SK-N-SH (cell line): ENCODE results near the gene IFI27L1. TPM values are rescaled to one million over a fixed set of nuclear protein-coding genes. Genes with fewer than 3 reads are reported as not detected.

Experiments
- CTCF ChIA-PET: fragments of 300-600, 350-600 bp; formaldehyde crosslinking; extraction: SDS; loops from one replicate; lab custom pipeline; 2021; lab: Yijun Ruan, JAX
- POLR2A ChIA-PET: fragments of 350-600 bp; sonication (Branson Sonifier 250); formaldehyde crosslinking; extraction: SDS; loops from one replicate; lab custom pipeline; 2020; ENCODE audit warnings: antibody characterized with exemption, inconsistent platforms; lab: Yijun Ruan, JAX
- DNase-seq: peaks from one replicate; pipeline ENCODE4 v3.0.0; 2012
- H2AFZ ChIP-seq: fragments of 200-600 bp; sonication (generic); 2 replicates; pipeline ENCODE4 v1.8.1; 2016; ENCODE audit warnings: antibody characterized with exemption, mild to moderate bottlenecking, low read depth
- H3F3A ChIP-seq: fragments of 200-600 bp; sonication (generic); replicated peaks from 2 replicates; pipeline ENCODE3; 2016; ENCODE audit warnings: antibody characterized with exemption, mild to moderate bottlenecking; ENCODE audit not compliant: insufficient read depth
- H3K27ac ChIP-seq, 2 experiments: fragments of 200-500 bp in 1 of 2; fragments of 200-600 bp in 1 of 2; sonication (Bioruptor generic) in 1 of 2; sonication (generic), shearing (Covaris generic) in 1 of 2; 2 replicates each; pipeline versions ENCODE4 v1.5.1 to v1.6.1; 2014 to 2016; ENCODE audit warnings: low read depth in 2 of 2, inconsistent platforms in 1 of 2, low read length in 1 of 2, mild to moderate bottlenecking in 1 of 2, mixed read lengths in 1 of 2
- H3K27me3 ChIP-seq: fragments of 200-600 bp; sonication (generic), shearing (Covaris generic); 2 replicates; pipeline ENCODE4 v1.6.1; 2016; ENCODE audit warnings: mixed run types; ENCODE audit not compliant: insufficient read depth
- H3K36me3 ChIP-seq, 2 experiments: fragments of 200-500 bp in 1 of 2; fragments of 200-600 bp in 1 of 2; sonication (Bioruptor generic) in 1 of 2; sonication (generic) in 1 of 2; replicated peaks in 1 of 2; 2 replicates each; pipeline versions ENCODE3 to v1.5.1; 2014 to 2016; ENCODE audit warnings: low read length in 1 of 2, mild to moderate bottlenecking in 1 of 2; ENCODE audit not compliant: insufficient read depth in 2 of 2, control insufficient read depth in 1 of 2
- H3K4me1 ChIP-seq, 2 experiments: fragments of 200-500 bp in 1 of 2; fragments of 200-600 bp in 1 of 2; sonication (Bioruptor generic) in 1 of 2; sonication (generic), shearing (Covaris generic) in 1 of 2; 2 replicates each; pipeline versions ENCODE4 v1.5.1 to v1.6.1; 2014 to 2016; ENCODE audit warnings: low read depth in 1 of 2, low read length in 1 of 2, mixed run types in 1 of 2; ENCODE audit not compliant: insufficient read depth in 2 of 2, control insufficient read depth in 1 of 2
- H3K4me2 ChIP-seq: fragments of 200-600 bp; sonication (generic), shearing (Covaris generic); 2 replicates; pipeline ENCODE4 v1.6.1; 2017; ENCODE audit warnings: mixed run types
- H3K4me3 ChIP-seq, 2 experiments: fragments of 200-500 bp in 1 of 2; fragments of 200-600 bp in 1 of 2; sonication (Bioruptor generic) in 1 of 2; sonication (generic), shearing (Covaris generic) in 1 of 2; 2 replicates each; pipeline versions ENCODE4 v1.5.1 to v1.8.1; 2014 to 2016; ENCODE audit warnings: low read depth in 2 of 2, inconsistent platforms in 1 of 2, low read length in 1 of 2, mild to moderate bottlenecking in 1 of 2, mixed read lengths in 1 of 2, moderate library complexity in 1 of 2
- H3K79me2 ChIP-seq: fragments of 200-600 bp; sonication (generic); 2 replicates; pipeline ENCODE4 v1.8.1; 2017; ENCODE audit warnings: mild to moderate bottlenecking; ENCODE audit not compliant: insufficient read depth
- H3K9ac ChIP-seq: fragments of 200-600 bp; sonication (generic); 2 replicates; pipeline ENCODE4 v1.6.1; 2017; ENCODE audit warnings: mixed run types
- H3K9me2 ChIP-seq: fragments of 200-600 bp; sonication (generic); 2 replicates; pipeline ENCODE4 v1.6.1; 2017; ENCODE audit warnings: mixed run types
- H3K9me3 ChIP-seq: fragments of 200-600 bp; sonication (generic); 2 replicates; pipeline ENCODE4 v1.6.1; 2017; ENCODE audit warnings: mixed run types, mild to moderate bottlenecking, moderate library complexity
- H4K20me1 ChIP-seq: fragments of 200-600 bp; sonication (generic); 2 replicates; pipeline ENCODE4 v1.6.1; 2017; ENCODE audit warnings: mild to moderate bottlenecking, mixed run types; ENCODE audit not compliant: insufficient read depth
- CHD2 ChIP-seq: fragments of 150-350 bp; IDR thresholded peaks from 2 replicates; pipeline ENCODE4 v1.6.1; 2018; ENCODE audit warnings: low read length; ENCODE audit not compliant: partially characterized antibody
- ELF1 ChIP-seq: IDR thresholded peaks from 2 replicates; pipeline ENCODE4 v1.4.0; 2012
- EP300 ChIP-seq, 2 experiments: IDR thresholded peaks; 2 replicates each; pipeline versions ENCODE4 v1.4.0 to v1.6.1; 2012; ENCODE audit warnings: borderline replicate concordance in 1 of 2, low read depth in 1 of 2, low read length in 1 of 2
- FOXJ3 ChIP-seq: sonication (generic); formaldehyde crosslinking; IDR thresholded peaks from 2 replicates; pipeline ENCODE4 v1.5.1; 2020; ENCODE audit warnings: mild to moderate bottlenecking, missing genetic modification reagents
- GABPA ChIP-seq: IDR thresholded peaks from 2 replicates; pipeline ENCODE4 v1.4.0; 2012; ENCODE audit warnings: low read depth, mild to moderate bottlenecking
- MXI1 ChIP-seq: IDR thresholded peaks from 2 replicates; pipeline ENCODE4 v1.6.1; 2012; ENCODE audit warnings: mild to moderate bottlenecking, low read depth, low read length, improper control_type of control experiment
- SMC3 ChIP-seq: IDR thresholded peaks from 2 replicates; pipeline ENCODE4 v1.6.1; 2012; ENCODE audit warnings: low read depth, low read length, improper control_type of control experiment
- TAF1 ChIP-seq: IDR thresholded peaks from 2 replicates; pipeline ENCODE4 v1.6.1; 2012; ENCODE audit warnings: low read depth, mild to moderate bottlenecking, low read length, moderate library complexity, borderline replicate concordance
- WGBS: methylation state at CpG from one replicate; pipeline ENCODE4 v1.1.6; 2017; ENCODE audit warnings: low lambda C conversion rate; 5-methylcytosine and 5-hydroxymethylcytosine counted together
- polyA plus RNA-seq, 3 experiments: library from polyadenylated mRNA; depleted of rRNA; stranded (reverse); fragments of >200 nt; gene quantifications; 2 replicates each; pipeline ENCODE4 v1.2.3, GENCODE V29; 2012
- TF ChIP-seq, protein P1 (sequence below): IDR thresholded peaks from 2 replicates; pipeline ENCODE4 v1.4.0; 2012; ENCODE audit warnings: low read depth, borderline replicate concordance
- TF ChIP-seq, protein P2 (sequence below): fragments of 150-350 bp; IDR thresholded peaks from 2 replicates; pipeline ENCODE4 v1.6.1; 2016; ENCODE audit warnings: mild to moderate bottlenecking, low read depth, low read length

The IFI27L1 gene
- polyA plus RNA-seq, 1 of the 3 experiments (the other 2 are of a cell fraction) = 35.3 TPM

DNA sequence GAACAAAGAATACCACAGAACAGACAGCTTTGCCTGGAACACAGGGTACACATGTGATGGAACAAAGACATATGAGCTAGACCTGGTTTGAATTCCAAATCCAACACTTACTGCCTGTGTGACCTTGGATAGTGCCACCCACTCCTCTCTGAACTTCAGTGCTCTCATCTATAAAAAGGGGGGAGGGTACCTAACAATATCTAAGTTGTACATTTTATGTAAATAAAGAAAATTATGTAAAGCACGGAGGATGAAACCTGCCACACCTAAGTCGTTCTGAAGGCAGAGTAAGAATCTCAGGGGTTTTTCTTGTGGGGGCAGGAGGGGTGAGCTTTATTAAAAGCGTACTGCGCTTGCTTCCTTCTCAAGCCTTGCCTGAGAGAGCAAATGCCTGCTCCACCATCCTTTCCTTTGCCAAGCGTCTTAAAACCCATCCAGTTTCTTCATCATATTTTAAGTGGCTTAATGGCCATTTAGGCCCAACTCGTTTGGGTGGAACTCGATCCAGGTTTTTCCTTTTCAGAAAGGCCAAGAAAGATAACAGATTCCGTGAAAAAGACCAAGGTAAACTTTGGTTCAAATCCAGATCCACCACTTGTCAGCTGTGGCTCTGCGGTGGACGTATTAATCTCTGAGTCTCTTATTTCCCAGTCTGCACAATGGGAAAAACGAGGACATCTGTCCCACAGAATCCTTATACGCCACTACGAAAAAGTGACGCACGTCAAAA lies 1.1 kb upstream of the IFI27L1 start:
- Histone ChIP-seq H3K4me2 (peak overlapping the region; percentile 94), H3K27ac (peak overlapping the region in 1 of 2 experiments; percentile 85), H3K79me2 (peaks cover 74% of the 10 kb centered on the region), H3K27me3 (no peaks in the 10 kb centered on the region), H3K9me3 (peaks cover 7% of the 10 kb centered on the region; the same call in 1 of the 2 replicates), H3K9me2 (no peaks in the 10 kb centered on the region), H3K36me3 (peaks cover 29 to 34% of the 10 kb centered on the region in 2 experiments), H3F3A (peaks cover 7% of the 10 kb centered on the region), H3K9ac (peak overlapping the region; percentile 83), H3K4me3 (peak overlapping the region; percentile 96 to 99), H4K20me1 (peaks cover 30% of the 10 kb centered on the region), H3K4me1 (peaks cover 12 to 30% of the 10 kb centered on the region in 2 experiments; a peak in 3 of 4 replicates), H2AFZ (peak overlapping the region; percentile 98)
- ChIA-PET POLR2A (no interaction called here), CTCF (interaction anchor here (1.2 to 2.6 kb wide), 5 partner anchors 44 to 57 kb away, joined by 3 to 14 read pairs (median 8); partner anchors contain the start of gene IFI27L2)
- 8% methylated on average over 15 of the region's 15 CpGs for WGBS
- DNase-seq = no peak
- no peak for TF ChIP-seq EP300 (IDR thresholded peaks at IDR 0.05; ENCODE audit: borderline replicate concordance in 1 of 2, low read depth in 1 of 2, low read length in 1 of 2)
- TF ChIP-seq MXI1 = peak; percentile 88; the same call in 1 of the 2 replicates

DNA sequence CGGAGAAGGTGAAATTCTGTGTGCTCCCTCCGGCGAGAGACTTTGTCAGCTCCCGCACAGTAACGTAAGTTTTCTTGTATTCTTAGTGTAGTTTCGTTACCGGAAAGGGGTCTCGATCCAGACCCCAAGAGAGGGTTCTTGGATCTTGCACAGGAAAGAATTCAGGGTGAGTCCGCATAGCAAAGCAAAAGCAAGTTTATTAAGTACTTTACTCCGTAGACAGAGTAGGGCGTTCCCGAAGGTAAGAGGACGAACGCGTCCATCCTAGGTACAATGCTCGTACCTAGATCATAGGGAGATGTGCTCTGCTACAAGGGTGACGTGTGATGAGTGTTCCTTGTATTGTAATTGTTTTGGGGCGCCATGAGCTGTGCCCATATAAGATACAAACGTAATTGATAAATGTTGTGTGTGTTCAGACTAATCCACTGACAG lies 293 bp downstream of the IFI27L1 start:
- H3K9me3 ChIP-seq = no peaks in the 10 kb centered on the region
- peak overlapping the region; percentile 98 for H2AFZ ChIP-seq
- CTCF ChIA-PET = interaction anchor here (0.9 to 2.6 kb wide), 6 partner anchors 16 to 142 kb away, joined by 3 to 14 read pairs (median 4); partner anchors contain the start of gene IFI27L2
- TF ChIP-seq EP300 (IDR thresholded peaks at IDR 0.05; ENCODE audit: borderline replicate concordance in 1 of 2, low read depth in 1 of 2, low read length in 1 of 2) (no peak), TAF1 (no peak), GABPA (no peak), FOXJ3 (CRISPR knock-in tag) (no peak), SMC3 (no peak), CHD2 (no peak), ELF1 (no peak)
- TF ChIP-seq, protein P1, sequence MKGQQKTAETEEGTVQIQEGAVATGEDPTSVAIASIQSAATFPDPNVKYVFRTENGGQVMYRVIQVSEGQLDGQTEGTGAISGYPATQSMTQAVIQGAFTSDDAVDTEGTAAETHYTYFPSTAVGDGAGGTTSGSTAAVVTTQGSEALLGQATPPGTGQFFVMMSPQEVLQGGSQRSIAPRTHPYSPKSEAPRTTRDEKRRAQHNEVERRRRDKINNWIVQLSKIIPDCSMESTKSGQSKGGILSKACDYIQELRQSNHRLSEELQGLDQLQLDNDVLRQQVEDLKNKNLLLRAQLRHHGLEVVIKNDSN = no peak
- TF ChIP-seq, protein P2, sequence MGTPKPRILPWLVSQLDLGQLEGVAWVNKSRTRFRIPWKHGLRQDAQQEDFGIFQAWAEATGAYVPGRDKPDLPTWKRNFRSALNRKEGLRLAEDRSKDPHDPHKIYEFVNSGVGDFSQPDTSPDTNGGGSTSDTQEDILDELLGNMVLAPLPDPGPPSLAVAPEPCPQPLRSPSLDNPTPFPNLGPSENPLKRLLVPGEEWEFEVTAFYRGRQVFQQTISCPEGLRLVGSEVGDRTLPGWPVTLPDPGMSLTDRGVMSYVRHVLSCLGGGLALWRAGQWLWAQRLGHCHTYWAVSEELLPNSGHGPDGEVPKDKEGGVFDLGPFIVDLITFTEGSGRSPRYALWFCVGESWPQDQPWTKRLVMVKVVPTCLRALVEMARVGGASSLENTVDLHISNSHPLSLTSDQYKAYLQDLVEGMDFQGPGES = no peak
- TF ChIP-seq, all 33 proteins: peak for 0
- H3K27me3 ChIP-seq = no peaks in the 10 kb centered on the region
- H3K27ac ChIP-seq = peak overlapping the region; percentile 50 to 85; a peak in 3 of 4 replicates
- no peaks in the 10 kb centered on the region for H3F3A ChIP-seq
- peaks cover 27% of the 10 kb centered on the region for H4K20me1 ChIP-seq
- peak overlapping the region; percentile 96 to 99 for H3K4me3 ChIP-seq
- peak overlapping the region; percentile 94 for H3K4me2 ChIP-seq
- H3K9ac ChIP-seq = peak overlapping the region; percentile 83
- POLR2A ChIA-PET = interaction anchor here (1.1 kb wide), 1 partner anchor 34 kb away, joined by 4 read pairs; no protein-coding TSS in a partner anchor
- DNase-seq = no peak
- peaks cover 12 to 30% of the 10 kb centered on the region in 2 experiments; a peak in 3 of 4 replicates for H3K4me1 ChIP-seq
- peaks cover 20 to 25% of the 10 kb centered on the region in 2 experiments for H3K36me3 ChIP-seq
- peaks cover 61% of the 10 kb centered on the region for H3K79me2 ChIP-seq
- WGBS = 4% methylated on average over 18 of the region's 19 CpGs
- no peaks in the 10 kb centered on the region for H3K9me2 ChIP-seq
